NB4 (cell line): ENCODE measurements around the gene AQP10.

ENCODE experiments used
- CTCF ChIP-seq: IDR thresholded peaks from one replicate; pipeline ENCODE4 v1.5.1; 2012; ENCODE audit warnings: low read depth, low read length
- MAX ChIP-seq: IDR thresholded peaks from 2 replicates; pipeline ENCODE4 v1.6.1; 2011; ENCODE audit warnings: low read depth, low read length
- POLR2A ChIP-seq: IDR thresholded peaks from 2 replicates; pipeline ENCODE4 v1.6.1; 2011; ENCODE audit warnings: mild to moderate bottlenecking; ENCODE audit not compliant: insufficient read length; ENCODE audit errors: extremely low read depth

GRCh38 chr1:154335025-154335714, 14.3 kb downstream of the AQP10 start:
- peak; percentile 76 for TF ChIP-seq CTCF
- TF ChIP-seq MAX, result peak; percentile 56
- TF ChIP-seq POLR2A, result no peak
